Testis (tissue), 3 donors: ENCODE measurements around the gene APC2. TPM values are rescaled to one million over a fixed set of nuclear protein-coding genes. Genes with fewer than 3 reads are reported as not detected.

ENCODE experiments used
- DNase-seq: peaks from one replicate; pipeline ENCODE4 v3.0.0-alpha.2; 2019
- H3K27ac ChIP-seq, 2 donors: fragments of 200-600 bp; sonication (generic); one replicate each; pipeline ENCODE4 v1.5.1; 2019
- H3K27me3 ChIP-seq: fragments of 200-600 bp; sonication (generic); one replicate; pipeline ENCODE4 v1.5.1; 2019
- H3K36me3 ChIP-seq: fragments of 200-600 bp; sonication (generic); one replicate; pipeline ENCODE4 v1.5.1; 2017; ENCODE audit warnings: low read depth; ENCODE audit errors: missing control alignments
- H3K4me1 ChIP-seq: fragments of 200-600 bp; sonication (generic); one replicate; pipeline ENCODE4 v1.5.1; 2019
- H3K4me3 ChIP-seq, 2 donors: fragments of 200-600 bp; sonication (generic); one replicate each; pipeline ENCODE4 v1.5.1; 2017 to 2019
- H3K9me3 ChIP-seq: fragments of 200-600 bp; sonication (generic); one replicate; pipeline ENCODE4 v1.5.1; 2017
- CTCF ChIP-seq, 3 experiments: fragments of 450-650 bp in 2 of 3; fragments of 200-600 bp in 1 of 3; sonication (generic) in 1 of 3; IDR thresholded peaks; one replicate each; pipeline ENCODE4 v1.5.1; 2016 to 2019; ENCODE audit warnings: antibody characterized with exemption in 3 of 3, mild to moderate bottlenecking in 2 of 3, moderate library complexity in 1 of 3
- POLR2A ChIP-seq: fragments of 450-650 bp; IDR thresholded peaks from one replicate; pipeline ENCODE4 v1.6.1; 2017; ENCODE audit warnings: antibody characterized with exemption, mild to moderate bottlenecking, moderate library complexity
- WGBS, 2 donors: methylation state at CpG; one replicate each; pipeline ENCODE4 v1.1.5; 2018; 5-methylcytosine and 5-hydroxymethylcytosine counted together
- intact Hi-C: fragments of 100-400 bp; cut with DNase I; formaldehyde crosslinking; loops from one replicate; pipeline ENCODE4 v1.15.1; 2023; ENCODE audit warnings: low total_unique reads
- polyA plus RNA-seq: library from polyadenylated mRNA; stranded (reverse); fragments of 350-450 nt; fragmentation: Illumina TruSeq; extraction: RNeasy Lipid Tissue Mini Kit (QIAGEN cat#74804); gene quantifications from one replicate; pipeline ENCODE4 v1.2.3, GENCODE V29; 2014; ENCODE audit warnings: low read depth, low replicate concordance; ENCODE audit not compliant: insufficient read depth
- total RNA-seq, 2 donors: library from RNA; depleted of rRNA; stranded (reverse); fragments of >200 nt; gene quantifications; one replicate each; pipeline ENCODE4 v1.2.3, GENCODE V29; 2016

The APC2 gene
- total and polyA plus RNA-seq, 3 donors from 2014 or later = 2.8 to 5.9 (median 4.6) TPM

- 94% methylated on average over 42 to 52 of the region's 56 CpGs for WGBS, 2 donors
- DNase-seq = no peak
- Histone ChIP-seq H3K9me3 (no peaks in the 10 kb centered on the region), H3K27me3 (no peaks in the 10 kb centered on the region), H3K4me3 (no peak overlapping the region), H3K27ac (no peak overlapping the region), H3K4me1 (peaks cover 3% of the 10 kb centered on the region), H3K36me3 (no peaks in the 10 kb centered on the region)
- TF ChIP-seq CTCF (IDR thresholded peaks at IDR 0.05) (no peak), POLR2A (no peak)
- intact Hi-C loops = no loop called here
Observed at GRCh38 chr19:1486720-1487575, 37.0 kb downstream of the APC2 start.

- Histone ChIP-seq H3K4me1 (peaks cover 6% of the 10 kb centered on the region), H3K27me3 (no peaks in the 10 kb centered on the region), H3K36me3 (no peaks in the 10 kb centered on the region), H3K27ac (no peak overlapping the region), H3K4me3 (no peak overlapping the region), H3K9me3 (no peaks in the 10 kb centered on the region)
- intact Hi-C loops = no loop called here
- no peak for DNase-seq
- TF ChIP-seq POLR2A = no peak
- TF ChIP-seq CTCF (IDR thresholded peaks at IDR 0.05) = no peak
- WGBS, 2 donors = 94 to 95% methylated on average over 16 to 38 of the region's 40 CpGs
Observed at GRCh38 chr19:1487576-1488281, 37.8 kb downstream of the APC2 start.

- intact Hi-C loops = no loop called here
- Histone ChIP-seq H3K36me3 (no peaks in the 10 kb centered on the region), H3K4me1 (peaks cover 11% of the 10 kb centered on the region), H3K27me3 (no peaks in the 10 kb centered on the region), H3K9me3 (no peaks in the 10 kb centered on the region), H3K4me3 (no peak overlapping the region), H3K27ac (no peak overlapping the region)
- 92 to 94% methylated on average over 10 to 11 of the region's 11 CpGs for WGBS, 2 donors
- DNase-seq = no peak
- no peak for TF ChIP-seq POLR2A
- TF ChIP-seq CTCF (IDR thresholded peaks at IDR 0.05) = no peak
Observed at GRCh38 chr19:1488282-1488601, 38.3 kb downstream of the APC2 start.

- H3K4me1 ChIP-seq = peaks cover 17% of the 10 kb centered on the region
- peak overlapping the region; percentile 27 to 71 for H3K4me3 ChIP-seq
- no peaks in the 10 kb centered on the region for H3K27me3 ChIP-seq
- H3K9me3 ChIP-seq = no peaks in the 10 kb centered on the region
- intact Hi-C loops = no loop called here
- TF ChIP-seq CTCF (IDR thresholded peaks at IDR 0.05) (no peak), POLR2A (no peak)
- peak overlapping the region; percentile 32 to 85 for H3K27ac ChIP-seq
- DNase-seq = no peak
- WGBS, 2 donors = 32 to 38% methylated on average over 21 to 35 of the region's 37 CpGs
- H3K36me3 ChIP-seq = no peaks in the 10 kb centered on the region
Observed at GRCh38 chr19:1489463-1490310, 39.8 kb downstream of the APC2 start.
